Endothelial cell of umbilical vein (primary cell): ENCODE results near the gene NPFFR1. TPM values are rescaled to one million over a fixed set of nuclear protein-coding genes. Genes with fewer than 3 reads are reported as not detected.

ENCODE experiments used
- BruUV-seq: library from RNA; stranded (reverse); fragments of 400-500 nt; replicated peaks from 2 replicates; lab custom pipeline; 2021; lab: Mats Ljungman, UMichigan
- CTCF ChIA-PET: fragments of 300-600, 350-600 bp; sonication (Branson Sonifier 250); formaldehyde crosslinking; loops from one replicate; lab custom pipeline; 2021; ENCODE audit warnings: antibody characterized with exemption, inconsistent platforms; lab: Charles Lee
- POLR2A ChIA-PET: fragments of 300-600, 350-600 bp; sonication (Branson Sonifier 250); formaldehyde crosslinking; loops from one replicate; lab custom pipeline; 2021; ENCODE audit warnings: antibody characterized with exemption, inconsistent platforms; lab: Charles Lee
- DNase-seq: peaks from one replicate; pipeline ENCODE4 v3.0.0-alpha.2; 2011; ENCODE audit warnings: low read depth, low spot score
- FAIRE-seq: peaks from 2 replicates; lab custom pipeline; 2011; peaks lifted over from hg19 to GRCh38; lab: Jason Lieb, UNC
- H2AFZ ChIP-seq: 2 replicates; pipeline ENCODE4 v1.6.0; 2012; ENCODE audit warnings: low read depth, low read length, control low read depth, inconsistent platforms
- H3K27ac ChIP-seq: 2 replicates; pipeline ENCODE4 v1.5.1; 2011; ENCODE audit warnings: low read depth, mild to moderate bottlenecking, control low read depth, low read length, moderate library complexity; ENCODE audit not compliant: insufficient read depth
- H3K27me3 ChIP-seq, 2 experiments: 2 replicates each; pipeline versions ENCODE4 v1.6.0 to v1.6.1; 2011; ENCODE audit warnings: low read length in 2 of 2, mixed read lengths in 1 of 2; ENCODE audit not compliant: control insufficient read depth in 2 of 2, insufficient read depth in 2 of 2
- H3K36me3 ChIP-seq, 2 experiments: 2 replicates in 1 of 2; 3 replicates in 1 of 2; pipeline ENCODE4 v1.5.1; 2011; ENCODE audit warnings: low read length in 2 of 2, mild to moderate bottlenecking in 1 of 2, moderate library complexity in 1 of 2; ENCODE audit not compliant: control insufficient read depth in 2 of 2, insufficient read depth in 2 of 2; ENCODE audit errors: extremely low read depth in 1 of 2
- H3K4me1 ChIP-seq: 3 replicates; pipeline ENCODE4 v1.5.1; 2011; ENCODE audit warnings: mild to moderate bottlenecking, low read length; ENCODE audit not compliant: control insufficient read depth, insufficient read depth; ENCODE audit errors: extremely low read depth
- H3K4me2 ChIP-seq: 2 replicates; pipeline ENCODE4 v1.6.1; 2011; ENCODE audit warnings: low read length, control low read depth, mixed read lengths; ENCODE audit not compliant: insufficient read depth
- H3K4me3 ChIP-seq, 3 experiments: fragments of 200-600 bp in 1 of 3; sonication (generic), shearing (Covaris generic) in 1 of 3; replicated peaks in 1 of 3; 2 replicates each; pipeline ENCODE4 v1.5.1; 2011 to 2016; ENCODE audit warnings: control low read depth in 3 of 3, low read length in 3 of 3, mild to moderate bottlenecking in 2 of 3, inconsistent platforms in 1 of 3, low read depth in 1 of 3, moderate library complexity in 1 of 3; ENCODE audit not compliant: insufficient read depth in 1 of 3
- H3K79me2 ChIP-seq: 2 replicates; pipeline ENCODE4 v1.6.0; 2012; ENCODE audit warnings: low read length, inconsistent platforms; ENCODE audit not compliant: control insufficient read depth, insufficient read depth
- H3K9ac ChIP-seq: replicated peaks from 2 replicates; pipeline ENCODE3; 2011; ENCODE audit warnings: low read length, control low read depth; ENCODE audit not compliant: insufficient read depth; ENCODE audit errors: extremely low read depth
- H3K9me1 ChIP-seq: replicated peaks from 3 replicates; pipeline ENCODE4 v1.6.0; 2011; ENCODE audit warnings: mild to moderate bottlenecking, low read length; ENCODE audit not compliant: control insufficient read depth, insufficient read depth; ENCODE audit errors: extremely low read depth
- H3K9me3 ChIP-seq: replicated peaks from 2 replicates; pipeline ENCODE4 v1.5.1; 2012; ENCODE audit warnings: low read length, inconsistent platforms; ENCODE audit not compliant: control insufficient read depth, insufficient read depth
- H4K20me1 ChIP-seq: replicated peaks from 2 replicates; pipeline ENCODE3; 2011; ENCODE audit warnings: mild to moderate bottlenecking, low read length; ENCODE audit not compliant: control insufficient read depth, insufficient read depth; ENCODE audit errors: extremely low read depth
- CTCF ChIP-seq, 2 donors: IDR thresholded peaks; 1 replicate in 1 of 2; 2 replicates in 1 of 2; pipeline ENCODE4 v1.5.1; 2011; ENCODE audit warnings: low read length in 2 of 2, mild to moderate bottlenecking in 2 of 2, moderate library complexity in 2 of 2, control low read depth in 1 of 2, inconsistent platforms in 1 of 2, low read depth in 1 of 2; ENCODE audit not compliant: insufficient read depth in 1 of 2; ENCODE audit errors: extremely low read depth in 1 of 2
- EZH2 ChIP-seq: IDR thresholded peaks from 2 replicates; pipeline ENCODE4 v1.6.1; 2012; ENCODE audit warnings: borderline replicate concordance, low read depth, mild to moderate bottlenecking, moderate library complexity, low read length, inconsistent platforms; ENCODE audit not compliant: severe bottlenecking
- FOS ChIP-seq: IDR thresholded peaks from 2 replicates; pipeline ENCODE4 v1.6.1; 2011; ENCODE audit warnings: mild to moderate bottlenecking, low read length, moderate library complexity, borderline replicate concordance; ENCODE audit not compliant: insufficient read depth
- GATA2 ChIP-seq: IDR thresholded peaks from 2 replicates; pipeline ENCODE4 v1.7.0; 2011; ENCODE audit warnings: low read depth, mild to moderate bottlenecking, moderate library complexity, mixed read lengths, low read length; ENCODE audit not compliant: insufficient read length, insufficient read depth
- JUN ChIP-seq: IDR thresholded peaks from 2 replicates; pipeline ENCODE4 v1.6.1; 2011; ENCODE audit warnings: borderline replicate concordance, low read depth; ENCODE audit not compliant: insufficient read length, insufficient read depth
- MAX ChIP-seq: IDR thresholded peaks from 2 replicates; pipeline ENCODE4 v1.6.1; 2011; ENCODE audit not compliant: insufficient read depth, insufficient read length
- MYC ChIP-seq: IDR thresholded peaks from one replicate; pipeline ENCODE4 v1.6.1; 2011; ENCODE audit warnings: mild to moderate bottlenecking, low read depth, low read length
- POLR2A ChIP-seq: IDR thresholded peaks from 2 replicates; pipeline ENCODE4 v1.6.1; 2012; ENCODE audit warnings: low read depth, mild to moderate bottlenecking, control low read depth, low read length
- POLR2AphosphoS5 ChIP-seq: IDR thresholded peaks from 2 replicates; pipeline ENCODE4 v1.6.1; 2012; ENCODE audit warnings: low read depth, mild to moderate bottlenecking, control low read depth, low read length, moderate library complexity; ENCODE audit not compliant: insufficient read depth
- dilution Hi-C: fragments of 300-500 bp; cut with MboI; formaldehyde crosslinking; loops from one replicate; pipeline ENCODE4 v1.15.0; 2019; ENCODE audit warnings: low sequenced_read_pairs; ENCODE audit not compliant: extremely low pct_ligation_motif_present
- intact Hi-C: fragments of 100-400 bp; cut with micrococcal nuclease; formaldehyde crosslinking; loops from one replicate; pipeline ENCODE4 v1.10.0; 2022
- polyA plus RNA-seq, 4 experiments: library from polyadenylated mRNA; depleted of rRNA in 3 of 4; stranded (reverse) in 3 of 4; unstranded in 1 of 4; fragments of >200 nt; gene quantifications; 2 replicates each; pipeline versions ENCODE4 v1.2.1 to v1.2.3, GENCODE V29; 2011 to 2012; ENCODE audit warnings: missing spikeins in 1 of 4
- total RNA-seq: library from RNA; stranded (reverse); gene quantifications from 2 replicates; pipeline ENCODE4 v1.2.3, GENCODE V29; 2021

Gene NPFFR1
- total and polyA plus RNA-seq, 2 donors (not counting 3 experiments of a cell fraction or from before 2014, with no cell fraction given), result not detected

- intact Hi-C loops, result loop anchor here (1.0 kb wide), 1 partner anchor 143 kb away; no protein-coding TSS in a partner anchor
- Histone ChIP-seq H3K9me3 (no peaks in the 10 kb centered on the region), H3K4me2 (peak overlapping the region; percentile 29), H3K4me3 (no peak overlapping the region), H4K20me1 (no peaks in the 10 kb centered on the region), H3K79me2 (peaks cover 21% of the 10 kb centered on the region), H2AFZ (no peak overlapping the region), H3K27me3 (no peaks in the 10 kb centered on the region), H3K9me1 (no peaks in the 10 kb centered on the region), H3K27ac (no peak overlapping the region), H3K9ac (no peak overlapping the region), H3K4me1 (peaks cover 6% of the 10 kb centered on the region), H3K36me3 (peaks cover 2 to 9% of the 10 kb centered on the region in 2 experiments)
- CTCF ChIA-PET, result interaction anchor here (0.6 to 5.8 kb wide), 62 partner anchors 10 to 540 kb away, joined by 3 to 498 read pairs (median 6); partner anchors contain the start of genes EIF4EBP2, LRRC20, NODAL and PALD1
- BruUV-seq, result no TSS peak
- TF ChIP-seq CTCF (IDR thresholded peaks at IDR 0.05; ENCODE audit: extremely low read depth in 1 of 2, insufficient read depth in 1 of 2, low read depth in 1 of 2, low read length in 2 of 2) (no peak), EZH2 (no peak), FOS (no peak), POLR2AphosphoS5 (no peak), JUN (no peak), MAX (no peak), MYC (no peak), POLR2A (no peak), GATA2 (no peak)
- POLR2A ChIA-PET, result interaction anchor here (1.0 kb wide), 3 partner anchors 11 to 143 kb away, joined by 3 to 10 read pairs (median 4); partner anchors contain the start of gene SAR1A
- no peak for FAIRE-seq
- dilution Hi-C loops, result no loop called here
- no peak for DNase-seq
These were observed 62.8 kb downstream of the NPFFR1 start for GRCh38 chr10:70221030-70221429.
